Stimulated activated CD4-positive, alpha-beta T cell treated with anti-CD3 and anti-CD28 coated beads, Interleukin-2, amount 100 ng/mL, for 4 hours (primary cell): Measurements from ENCODE around the gene TDRD10.

ENCODE experiments used
- DNase-seq: peaks from one replicate; pipeline ENCODE4 v3.0.0-alpha.2; 2020; ENCODE audit warnings: low read depth

The TDRD10 gene

GRCh38 chr1:154553056-154554030, 51.3 kb downstream of the TDRD10 start:
- DNase-seq, result no peak

- DNase-seq, result no peak
These were observed 54.4 kb downstream of the TDRD10 start for GRCh38 chr1:154556422-154556821.

- DNase-seq, result no peak
These were observed 55.4 kb downstream of the TDRD10 start for GRCh38 chr1:154557248-154557938.

GRCh38 chr1:154557939-154558719, 56.1 kb downstream of the TDRD10 start, which contains the start of gene UBE2Q1:
TSS of gene UBE2Q1 (minus strand) at chr1:154558662. CDS start at chr1:154558553, 109 bp downstream.
- no peak for DNase-seq

GRCh38 chr1:154558720-154559465, 56.9 kb downstream of the TDRD10 start:
- DNase-seq, result peak; percentile 100

- DNase-seq, result peak; percentile 79
These were observed 57.5 kb downstream of the TDRD10 start for GRCh38 chr1:154559466-154560044.

GRCh38 chr1:154565876-154566275, 63.9 kb downstream of the TDRD10 start:
- DNase-seq, result no peak

GRCh38 chr1:154567386-154568156, 65.6 kb downstream of the TDRD10 start, which contains the start of gene CHRNB2:
TSS of gene CHRNB2 (plus strand) at chr1:154567778. CDS start at chr1:154568045, 267 bp downstream.
- DNase-seq, result peak; percentile 38

GRCh38 chr1:154568157-154568815, 66.3 kb downstream of the TDRD10 start:
- no peak for DNase-seq

- no peak for DNase-seq
These were observed 69.4 kb downstream of the TDRD10 start for GRCh38 chr1:154571244-154571963.

- DNase-seq, result no peak
These were observed 69.9 kb downstream of the TDRD10 start for GRCh38 chr1:154571964-154572288.

GRCh38 chr1:154572468-154573167, 70.6 kb downstream of the TDRD10 start:
- DNase-seq, result no peak

- DNase-seq, result no peak
These were observed 71.1 kb downstream of the TDRD10 start for GRCh38 chr1:154573168-154573510.

GRCh38 chr1:154574716-154575115, 72.7 kb downstream of the TDRD10 start:
- DNase-seq, result no peak

GRCh38 chr1:154575147-154575927, 73.3 kb downstream of the TDRD10 start:
- no peak for DNase-seq

GRCh38 chr1:154575951-154576566, 74.0 kb downstream of the TDRD10 start:
- no peak for DNase-seq

GRCh38 chr1:154577346-154578057, 75.5 kb downstream of the TDRD10 start:
- no peak for DNase-seq
